Measurements from ENCODE around the gene POU2F1.
A peak's percentile ranks its signal among the peaks of the same experiment; 100 is the strongest.

POU2F1 gene

GRCh38 chr1:167328306-167328815 lies 107.7 kb downstream of the POU2F1 start:
- no peak for DNase-seq (ENCODE audit: low spot score)
- in situ Hi-C loops (cut with MboI; ENCODE audit: low sequenced_read_pairs, unreplicated experiment): no loop called here
- no peak for TF ChIP-seq CTCF (IDR thresholded peaks at IDR 0.05; ENCODE audit: borderline replicate concordance, control extremely low read depth, extremely low read depth, insufficient read depth, missing control alignments)

- in situ Hi-C loops (cut with MboI; ENCODE audit: low sequenced_read_pairs, unreplicated experiment): no loop called here
- DNase-seq (ENCODE audit: low spot score): peak; percentile 39
- TF ChIP-seq CTCF (IDR thresholded peaks at IDR 0.05; ENCODE audit: borderline replicate concordance, control extremely low read depth, extremely low read depth, insufficient read depth, missing control alignments): no peak
Measured at GRCh38 chr1:167328816-167329483, 108.3 kb downstream of the POU2F1 start.

- in situ Hi-C loops (cut with MboI; ENCODE audit: low sequenced_read_pairs, unreplicated experiment): no loop called here
- no peak for TF ChIP-seq CTCF (IDR thresholded peaks at IDR 0.05; ENCODE audit: borderline replicate concordance, control extremely low read depth, extremely low read depth, insufficient read depth, missing control alignments)
- DNase-seq (ENCODE audit: low spot score): no peak
Measured at GRCh38 chr1:167330601-167331293, 110.1 kb downstream of the POU2F1 start.

GRCh38 chr1:167331650-167332049 lies 111.0 kb downstream of the POU2F1 start:
- no peak for TF ChIP-seq CTCF (IDR thresholded peaks at IDR 0.05; ENCODE audit: borderline replicate concordance, control extremely low read depth, extremely low read depth, insufficient read depth, missing control alignments)
- no peak for DNase-seq (ENCODE audit: low spot score)
- in situ Hi-C loops (cut with MboI; ENCODE audit: low sequenced_read_pairs, unreplicated experiment): no loop called here

- no peak for DNase-seq (ENCODE audit: low spot score)
- in situ Hi-C loops (cut with MboI; ENCODE audit: low sequenced_read_pairs, unreplicated experiment): no loop called here
- no peak for TF ChIP-seq CTCF (IDR thresholded peaks at IDR 0.05; ENCODE audit: borderline replicate concordance, control extremely low read depth, extremely low read depth, insufficient read depth, missing control alignments)
Measured at GRCh38 chr1:167332503-167332902, 111.8 kb downstream of the POU2F1 start.

GRCh38 chr1:167333124-167333523 lies 112.4 kb downstream of the POU2F1 start:
- TF ChIP-seq CTCF (IDR thresholded peaks at IDR 0.05; ENCODE audit: borderline replicate concordance, control extremely low read depth, extremely low read depth, insufficient read depth, missing control alignments): no peak
- in situ Hi-C loops (cut with MboI; ENCODE audit: low sequenced_read_pairs, unreplicated experiment): no loop called here
- no peak for DNase-seq (ENCODE audit: low spot score)
